BJ (cell line): ENCODE results near the gene RAB20. TPM values are rescaled to one million over a fixed set of nuclear protein-coding genes. Genes with fewer than 3 reads are reported as not detected.
"Not testable (repeated sequence)": the region's sequence is repeated elsewhere in the genome, so short reads cannot be mapped to it uniquely, and the experiment has no call there.

Experiments used
- CTCF ChIA-PET: fragments of 350-600 bp; formaldehyde crosslinking; extraction: SDS; loops from one replicate; lab custom pipeline; 2021; ENCODE audit warnings: antibody characterized with exemption, inconsistent platforms; lab: Yijun Ruan, JAX
- POLR2A ChIA-PET: fragments of 300-600 bp; sonication (Branson Sonifier 250); formaldehyde crosslinking; extraction: SDS; loops from one replicate; lab custom pipeline; 2021; ENCODE audit warnings: antibody characterized with exemption; lab: Charles Lee
- DNase-seq: peaks from one replicate; pipeline ENCODE4 v3.0.0-alpha.2; 2011; ENCODE audit warnings: low read depth
- H3K27me3 ChIP-seq: 2 replicates; pipeline ENCODE4 v1.6.0; 2011; ENCODE audit warnings: low read length; ENCODE audit not compliant: control insufficient read depth, insufficient read depth
- H3K36me3 ChIP-seq: 2 replicates; pipeline ENCODE4 v1.5.1; 2011; ENCODE audit warnings: low read length; ENCODE audit not compliant: control insufficient read depth, insufficient read depth
- H3K4me3 ChIP-seq: 2 replicates; pipeline ENCODE4 v1.5.1; 2011; ENCODE audit warnings: low read depth, mild to moderate bottlenecking, control low read depth, low read length
- CTCF ChIP-seq: IDR thresholded peaks from 2 replicates; pipeline ENCODE4 v1.5.1; 2011; ENCODE audit warnings: low read depth, mild to moderate bottlenecking, control low read depth, inconsistent platforms, low read length, moderate library complexity; ENCODE audit not compliant: insufficient read depth
- polyA plus RNA-seq: library from polyadenylated mRNA; depleted of rRNA; stranded (reverse); fragments of >200 nt; gene quantifications from 2 replicates; pipeline ENCODE4 v1.2.3, GENCODE V29; 2011

The RAB20 gene
- polyA plus RNA-seq, 1 experiment = 4.9 TPM

- peak; percentile 78 for DNase-seq
- TF ChIP-seq CTCF = no peak
- no peak overlapping the region for H3K4me3 ChIP-seq
- CTCF ChIA-PET = interaction anchor here (1.3 kb wide), 1 partner anchor 8 kb away, joined by 3 read pairs; no protein-coding TSS in a partner anchor
- H3K36me3 ChIP-seq = peaks cover 43% of the 10 kb centered on the region
- H3K27me3 ChIP-seq = no peaks in the 10 kb centered on the region
- POLR2A ChIA-PET = interaction anchor here (0.5 kb wide), 1 partner anchor 38 kb away, joined by 5 read pairs; no protein-coding TSS in a partner anchor
These were observed 61.8 kb downstream of the RAB20 start for GRCh38 chr13:110499621-110500281.

GRCh38 chr13:110498765-110499164, 62.8 kb downstream of the RAB20 start:
- Histone ChIP-seq H3K4me3 (no peak overlapping the region), H3K36me3 (peaks cover 37% of the 10 kb centered on the region), H3K27me3 (no peaks in the 10 kb centered on the region)
- TF ChIP-seq CTCF = no peak
- ChIA-PET POLR2A (interaction anchor here (0.5 kb wide), 1 partner anchor 39 kb away, joined by 5 read pairs; no protein-coding TSS in a partner anchor), CTCF (interaction anchor here (1.3 kb wide), 1 partner anchor 9 kb away, joined by 3 read pairs; no protein-coding TSS in a partner anchor)
- no peak for DNase-seq

GRCh38 chr13:110498327-110498726, 63.2 kb downstream of the RAB20 start:
- peaks cover 37% of the 10 kb centered on the region for H3K36me3 ChIP-seq
- no peak for TF ChIP-seq CTCF
- ChIA-PET POLR2A (no interaction called here), CTCF (no interaction called here)
- DNase-seq = no peak
- H3K27me3 ChIP-seq = no peaks in the 10 kb centered on the region
- no peak overlapping the region for H3K4me3 ChIP-seq

- not testable (repeated sequence) for DNase-seq
- peaks cover 34% of the 10 kb centered on the region for H3K36me3 ChIP-seq
These were observed 63.6 kb downstream of the RAB20 start for GRCh38 chr13:110497896-110498295.

GRCh38 chr13:110497003-110497402, 64.5 kb downstream of the RAB20 start:
- CTCF ChIA-PET = interaction anchor here (1.2 kb wide), 1 partner anchor 41 kb away, joined by 5 read pairs; no protein-coding TSS in a partner anchor
- H3K4me3 ChIP-seq = no peak overlapping the region
- no peak for TF ChIP-seq CTCF
- POLR2A ChIA-PET = no interaction called here
- peaks cover 36% of the 10 kb centered on the region for H3K36me3 ChIP-seq
- no peak for DNase-seq
- no peaks in the 10 kb centered on the region for H3K27me3 ChIP-seq

More at GRCh38 chr13:110497896-110498295, 63.6 kb downstream of the RAB20 start:
- H3K27me3 ChIP-seq, POLR2A ChIA-PET, CTCF ChIA-PET, H3K4me3 ChIP-seq: not testable (repeated sequence)

- Histone ChIP-seq H3K27me3 (no peaks in the 10 kb centered on the region), H3K36me3 (peaks cover 41% of the 10 kb centered on the region), H3K4me3 (no peak overlapping the region)
- ChIA-PET CTCF (interaction anchor here (1.2 kb wide), 1 partner anchor 40 kb away, joined by 5 read pairs; no protein-coding TSS in a partner anchor), POLR2A (no interaction called here)
- TF ChIP-seq CTCF = no peak
- no peak for DNase-seq
These were observed 65.2 kb downstream of the RAB20 start for GRCh38 chr13:110496281-110496680.
